ENCODE measurements around the gene EEF1G. TPM values are rescaled to one million over a fixed set of nuclear protein-coding genes. Genes with fewer than 3 reads are reported as not detected.

EEF1G gene
- polyA plus RNA-seq, 4 donors, result 1,909 to 2,321 (median 2,191) TPM

Other genes starting within 250 kb of the EEF1G start
- gene ASRGL1, start 236.4 kb downstream of the EEF1G start, polyA plus RNA-seq (ENCODE audit: insufficient read length in 4 of 4), result 10 to 100 TPM in 3 of 4 donors, 1 to 10 TPM in 1; 5.2 to 63.3 (median 52.2) TPM
- not detected for gene SCGB1A1, start 154.9 kb downstream of the EEF1G start, polyA plus RNA-seq (ENCODE audit: insufficient read length in 4 of 4)
- 100 to 1,000 TPM; 189 to 439 (median 222) TPM for gene AHNAK, start 27.1 kb downstream of the EEF1G start, polyA plus RNA-seq (ENCODE audit: insufficient read length in 4 of 4)
- 10 to 100 TPM; 18.7 to 25.0 (median 21.1) TPM for gene TUT1, start 17.6 kb upstream of the EEF1G start, polyA plus RNA-seq (ENCODE audit: insufficient read length in 4 of 4)
- gene MTA2, start 28.0 kb upstream of the EEF1G start, polyA plus RNA-seq (ENCODE audit: insufficient read length in 4 of 4), result 100 to 1,000 TPM in 1 of 4 donors, 10 to 100 TPM in 3; 83.7 to 106 (median 94.6) TPM
- gene EML3, start 38.9 kb upstream of the EEF1G start, polyA plus RNA-seq (ENCODE audit: insufficient read length in 4 of 4), result 10 to 100 TPM; 31.8 to 42.3 (median 38.6) TPM
- gene ROM1, start 39.4 kb upstream of the EEF1G start, polyA plus RNA-seq (ENCODE audit: insufficient read length in 4 of 4), result 1 to 10 TPM; 3.1 to 6.9 (median 3.6) TPM
- gene B3GAT3, start 48.1 kb upstream of the EEF1G start, polyA plus RNA-seq (ENCODE audit: insufficient read length in 4 of 4), result 10 to 100 TPM; 27.2 to 49.9 (median 29.8) TPM
- 100 to 1,000 TPM; 363 to 404 (median 379) TPM for gene GANAB, start 72.7 kb upstream of the EEF1G start, polyA plus RNA-seq (ENCODE audit: insufficient read length in 4 of 4)
- 10 to 100 TPM; 15.7 to 21.6 (median 18.1) TPM for gene INTS5, start 79.4 kb upstream of the EEF1G start, polyA plus RNA-seq (ENCODE audit: insufficient read length in 4 of 4)
- 10 to 100 TPM; 44.7 to 64.6 (median 53.5) TPM for gene C11orf98, start 91.3 kb upstream of the EEF1G start, polyA plus RNA-seq (ENCODE audit: insufficient read length in 4 of 4)
- gene CSKMT, start 91.4 kb upstream of the EEF1G start, polyA plus RNA-seq (ENCODE audit: insufficient read length in 4 of 4), result 1 to 10 TPM; 4.4 to 6.6 (median 6.0) TPM
- 10 to 100 TPM in 1 of 4 donors, 1 to 10 TPM in 3; 6.0 to 12.6 (median 7.6) TPM for gene UQCC3, start 97.8 kb upstream of the EEF1G start, polyA plus RNA-seq (ENCODE audit: insufficient read length in 4 of 4)
- gene LBHD1, start 98.4 kb upstream of the EEF1G start, polyA plus RNA-seq (ENCODE audit: insufficient read length in 4 of 4), result 1 to 10 TPM; 5.6 to 8.5 (median 6.1) TPM
- 100 to 1,000 TPM; 109 to 166 (median 156) TPM for gene UBXN1, start 105.2 kb upstream of the EEF1G start, polyA plus RNA-seq (ENCODE audit: insufficient read length in 4 of 4)
- gene LRRN4CL, start 115.6 kb upstream of the EEF1G start, polyA plus RNA-seq (ENCODE audit: insufficient read length in 4 of 4), result 1 to 10 TPM in 3 of 4 donors, under 1 TPM in 1; 0.92 to 9.5 (median 1.4) TPM
- gene BSCL2, start 133.5 kb upstream of the EEF1G start, polyA plus RNA-seq (ENCODE audit: insufficient read length in 4 of 4), result 10 to 100 TPM; 48.7 to 71.0 (median 56.2) TPM
- 1 to 10 TPM; 1.5 to 2.4 (median 1.9) TPM for gene GNG3, start 133.8 kb upstream of the EEF1G start, polyA plus RNA-seq (ENCODE audit: insufficient read length in 4 of 4)
- 10 to 100 TPM; 71.1 to 91.1 (median 84.8) TPM for gene HNRNPUL2, start 153.6 kb upstream of the EEF1G start, polyA plus RNA-seq (ENCODE audit: insufficient read length in 4 of 4)
- gene TTC9C, start 154.6 kb upstream of the EEF1G start, polyA plus RNA-seq (ENCODE audit: insufficient read length in 4 of 4), result 10 to 100 TPM; 38.8 to 46.5 (median 44.0) TPM
- 1 to 10 TPM; 3.9 to 8.9 (median 7.6) TPM for gene ZBTB3, start 180.3 kb upstream of the EEF1G start, polyA plus RNA-seq (ENCODE audit: insufficient read length in 4 of 4)
- gene POLR2G, start 187.7 kb upstream of the EEF1G start, polyA plus RNA-seq (ENCODE audit: insufficient read length in 4 of 4), result 100 to 1,000 TPM; 102 to 155 (median 145) TPM
- gene TAF6L, start 197.5 kb upstream of the EEF1G start, polyA plus RNA-seq (ENCODE audit: insufficient read length in 4 of 4), result 10 to 100 TPM; 19.8 to 43.2 (median 26.6) TPM
- gene TMEM179B, start 213.5 kb upstream of the EEF1G start, polyA plus RNA-seq (ENCODE audit: insufficient read length in 4 of 4), result 10 to 100 TPM; 38.8 to 68.4 (median 63.9) TPM
- 10 to 100 TPM; 19.4 to 31.0 (median 23.3) TPM for gene TMEM223, start 218.1 kb upstream of the EEF1G start, polyA plus RNA-seq (ENCODE audit: insufficient read length in 4 of 4)
- 100 to 1,000 TPM; 109 to 125 (median 121) TPM for gene NXF1, start 231.5 kb upstream of the EEF1G start, polyA plus RNA-seq (ENCODE audit: insufficient read length in 4 of 4)